ENCODE results near the gene CAMK2D.

GRCh38 chr4:113730467-113731216, 30.9 kb downstream of the CAMK2D start:
- TF ChIP-seq POLR2A (IDR thresholded peaks at IDR 0.05; ENCODE audit: low read length) (no peak), GATA1 (IDR thresholded peaks at IDR 0.05; ENCODE audit: low read depth, low read length) (no peak)

All from erythroblast (primary cell).